HG03060 (cell line): ENCODE measurements around the gene PSMD9.
"Not testable (repeated sequence)": the region's sequence is repeated elsewhere in the genome, so short reads cannot be mapped to it uniquely, and the experiment has no call there.

Source experiments
- ATAC-seq: cut with Tn5 transposase; IDR thresholded peaks from one replicate; pipeline ENCODE4 v1.9.1; 2021; ENCODE audit warnings: low read depth, moderate number of reproducible peaks; ENCODE audit not compliant: unreplicated experiment

Gene PSMD9

DNA sequence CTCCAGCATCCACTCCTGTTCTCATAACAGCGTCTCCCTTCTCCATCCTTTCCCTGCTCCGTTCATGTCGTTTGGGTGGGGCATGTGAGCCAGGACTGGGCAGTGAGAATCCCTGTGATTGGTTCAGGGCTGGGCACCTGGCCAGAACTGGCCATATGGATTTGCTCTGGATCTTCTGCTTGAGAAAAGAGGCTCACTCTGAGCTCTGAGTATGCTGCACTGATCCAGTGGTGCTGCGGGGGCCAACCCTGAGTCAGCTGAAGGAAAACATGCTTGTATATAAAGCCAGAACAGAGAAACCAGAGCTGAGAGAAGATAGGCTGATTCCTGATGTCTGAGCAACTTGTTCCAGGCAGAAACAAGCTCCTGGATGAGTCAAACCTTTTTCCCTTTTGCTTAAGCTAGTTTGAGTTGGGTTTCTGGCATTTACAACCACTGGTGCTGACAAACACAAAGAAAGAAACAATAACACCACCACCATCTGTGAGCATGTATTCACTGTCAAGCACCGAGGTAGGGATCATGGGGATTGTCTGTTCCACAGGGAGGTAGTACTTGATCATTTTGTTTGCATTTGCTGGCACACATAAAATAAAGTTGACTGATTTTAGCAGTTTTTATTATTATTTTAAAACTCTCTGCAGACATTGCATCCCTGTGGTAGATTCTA lies 15.9 kb upstream of the PSMD9 start:
- ATAC-seq, result no peak

DNA sequence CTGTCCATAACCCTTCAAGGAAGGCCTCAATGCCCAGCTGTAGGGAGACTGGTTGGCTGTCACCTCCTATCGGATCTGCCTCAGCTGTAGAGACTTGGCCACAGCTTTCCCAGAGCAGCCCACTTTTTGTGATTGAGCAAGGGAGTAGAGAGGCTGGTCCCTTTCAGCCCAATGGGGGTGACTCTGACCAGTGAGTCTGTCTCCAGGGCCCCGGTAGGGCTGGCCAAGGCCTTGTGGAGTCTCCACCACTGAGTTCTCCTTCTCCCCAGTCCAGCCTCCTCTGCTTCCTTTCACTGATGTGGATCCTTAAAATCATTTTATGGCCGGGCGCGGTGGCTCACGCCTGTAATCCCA lies 15.4 kb upstream of the PSMD9 start:
- no peak for ATAC-seq

DNA sequence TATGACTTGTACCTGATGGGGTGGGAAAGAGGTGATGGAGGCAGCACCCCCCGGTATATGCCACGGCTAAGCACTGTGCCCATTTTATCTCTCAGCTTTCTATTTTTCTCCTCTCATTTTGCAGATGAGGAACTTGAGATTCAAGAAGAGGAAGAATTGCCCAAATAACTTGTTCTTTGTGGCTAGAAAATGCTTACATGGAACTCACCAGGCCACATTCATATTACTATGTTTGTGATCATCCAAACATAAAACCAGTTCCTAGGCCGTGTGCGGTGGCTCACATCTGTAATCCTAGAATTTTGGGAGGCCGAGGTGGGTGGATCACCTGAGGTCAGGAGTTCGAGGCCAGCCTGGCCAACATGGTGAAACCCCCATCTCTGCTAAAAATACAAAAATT lies 14.5 kb upstream of the PSMD9 start:
- no peak for ATAC-seq

DNA sequence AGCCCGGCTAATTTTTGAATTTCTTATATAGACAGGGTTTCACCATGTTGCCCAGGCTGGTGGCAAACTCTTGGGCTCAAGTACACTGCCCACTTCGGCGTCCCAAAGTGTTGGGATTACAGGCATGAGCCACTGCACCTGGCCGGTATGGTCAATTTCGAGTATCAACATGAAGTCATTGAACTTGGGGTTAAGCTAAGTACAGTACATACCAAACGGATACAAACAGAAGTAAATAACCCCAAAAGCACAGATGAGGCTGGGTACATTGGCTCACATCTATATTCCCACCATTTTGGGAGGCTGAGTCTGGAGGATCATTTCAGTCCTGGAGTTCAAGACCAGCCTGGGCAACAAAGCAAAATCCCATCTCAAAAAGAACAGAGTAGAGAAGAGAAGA lies 13.0 kb upstream of the PSMD9 start:
- ATAC-seq, result no peak

DNA sequence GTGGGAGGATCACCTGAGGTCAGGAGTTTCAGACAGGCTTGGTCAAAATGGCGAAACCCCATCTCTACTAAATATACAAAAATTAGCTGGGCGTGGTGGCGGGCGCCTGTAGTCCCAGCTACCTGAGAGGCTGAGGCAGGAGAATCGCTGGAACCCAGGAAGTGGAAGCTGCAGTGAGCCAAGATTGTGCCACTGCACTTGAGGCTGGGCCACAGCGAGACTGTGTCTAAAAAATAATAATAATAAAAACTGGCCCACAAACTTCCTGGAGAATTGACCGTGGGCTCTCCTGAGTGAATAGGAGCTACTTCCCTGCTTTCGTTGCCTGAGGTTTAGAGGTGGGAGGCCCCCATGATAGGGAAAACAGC lies 12.5 kb upstream of the PSMD9 start:
- not testable (repeated sequence) for ATAC-seq

DNA sequence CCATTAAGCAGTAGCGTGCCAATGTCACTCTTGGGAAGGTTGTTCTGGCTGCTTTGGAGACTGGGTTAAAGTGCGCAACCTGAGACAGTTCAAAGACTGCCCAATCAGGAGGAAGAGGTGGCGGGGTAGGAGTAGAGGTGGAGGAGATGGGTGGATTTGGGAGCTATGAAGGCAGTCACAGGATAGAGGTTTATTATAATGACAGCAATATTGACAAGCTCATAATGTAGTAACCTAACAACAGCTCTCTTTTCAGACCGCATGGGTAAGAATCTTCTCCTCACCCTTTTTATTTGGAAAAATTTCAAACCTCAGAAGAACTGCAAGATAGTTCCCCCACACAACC lies 5.3 kb upstream of the PSMD9 start:
- ATAC-seq, result no peak

DNA sequence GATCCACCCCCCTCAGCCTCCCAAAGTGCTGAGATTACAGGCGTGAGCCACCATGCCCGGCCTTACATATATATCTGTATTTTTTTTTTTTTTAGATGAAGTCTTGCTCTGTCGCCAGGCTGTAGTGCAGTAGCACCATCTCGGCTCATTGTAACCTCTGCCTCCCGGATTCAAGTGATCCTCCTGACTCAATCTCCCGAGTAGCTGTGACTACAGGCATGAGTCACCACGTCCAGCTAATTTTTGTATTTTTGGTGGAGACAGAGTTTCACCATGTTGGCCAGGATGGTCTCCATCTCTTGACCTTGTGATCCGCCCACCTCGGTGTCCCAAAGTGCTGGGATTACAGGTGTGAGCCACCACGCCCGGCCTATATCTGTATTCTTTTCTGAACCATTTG lies 3.5 kb upstream of the PSMD9 start:
- ATAC-seq, result not testable (repeated sequence)

DNA sequence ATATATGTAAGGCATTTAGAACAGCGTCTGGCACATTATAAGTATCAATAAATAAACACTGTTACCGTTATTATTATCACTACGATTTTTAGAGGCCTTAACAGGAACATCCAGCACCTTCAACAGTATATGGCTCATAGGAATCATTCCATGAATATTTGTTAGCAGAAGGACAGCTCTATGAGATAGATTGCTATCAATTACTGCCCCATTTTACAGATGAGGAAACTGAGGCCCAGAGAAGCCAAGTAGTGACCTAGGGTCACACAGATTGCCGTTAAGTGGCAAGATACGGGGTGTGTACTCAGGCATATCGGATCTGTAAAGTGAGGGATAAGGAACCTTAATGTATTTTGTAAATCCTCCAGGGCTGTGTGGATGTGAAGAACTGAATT lies 510 bp upstream of the PSMD9 start:
- no peak for ATAC-seq

DNA sequence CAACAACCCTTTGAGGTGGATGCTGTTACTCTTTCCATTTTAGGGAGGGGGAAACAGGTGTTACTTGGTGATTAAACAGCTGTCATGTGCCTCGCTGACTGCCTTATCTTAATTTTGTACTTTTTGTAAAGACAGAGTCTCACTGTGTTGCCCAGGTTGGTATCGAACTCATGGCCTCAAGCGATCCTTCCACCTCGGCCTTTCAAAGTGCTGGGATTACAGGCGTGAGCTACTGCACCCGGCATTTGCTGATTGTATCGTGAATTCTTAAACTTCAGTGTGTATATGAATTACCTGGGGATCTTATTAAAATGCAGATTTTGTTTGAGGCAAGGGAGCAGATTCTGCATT lies 659 bp downstream of the PSMD9 start:
- ATAC-seq, result no peak

DNA sequence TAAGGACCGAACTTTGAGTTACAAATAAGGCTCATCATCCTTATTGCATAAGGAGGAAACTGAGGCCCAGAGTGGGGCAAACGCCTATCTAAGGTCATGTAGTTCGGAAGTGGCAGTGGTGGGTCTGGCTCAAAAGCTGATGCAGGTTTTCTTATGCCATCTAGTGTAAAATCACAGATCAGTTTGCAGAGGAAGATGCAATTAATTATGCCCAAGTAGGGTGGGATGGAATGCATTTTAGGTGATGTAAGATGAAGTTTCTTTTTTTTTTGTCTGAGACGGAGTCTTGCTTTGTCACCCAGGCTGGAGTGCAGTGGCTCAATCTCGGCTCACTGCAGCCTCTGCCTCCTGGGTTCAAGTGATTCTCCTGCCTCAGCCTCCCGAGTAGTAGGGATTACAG lies 1.1 kb downstream of the PSMD9 start:
- not testable (repeated sequence) for ATAC-seq

DNA sequence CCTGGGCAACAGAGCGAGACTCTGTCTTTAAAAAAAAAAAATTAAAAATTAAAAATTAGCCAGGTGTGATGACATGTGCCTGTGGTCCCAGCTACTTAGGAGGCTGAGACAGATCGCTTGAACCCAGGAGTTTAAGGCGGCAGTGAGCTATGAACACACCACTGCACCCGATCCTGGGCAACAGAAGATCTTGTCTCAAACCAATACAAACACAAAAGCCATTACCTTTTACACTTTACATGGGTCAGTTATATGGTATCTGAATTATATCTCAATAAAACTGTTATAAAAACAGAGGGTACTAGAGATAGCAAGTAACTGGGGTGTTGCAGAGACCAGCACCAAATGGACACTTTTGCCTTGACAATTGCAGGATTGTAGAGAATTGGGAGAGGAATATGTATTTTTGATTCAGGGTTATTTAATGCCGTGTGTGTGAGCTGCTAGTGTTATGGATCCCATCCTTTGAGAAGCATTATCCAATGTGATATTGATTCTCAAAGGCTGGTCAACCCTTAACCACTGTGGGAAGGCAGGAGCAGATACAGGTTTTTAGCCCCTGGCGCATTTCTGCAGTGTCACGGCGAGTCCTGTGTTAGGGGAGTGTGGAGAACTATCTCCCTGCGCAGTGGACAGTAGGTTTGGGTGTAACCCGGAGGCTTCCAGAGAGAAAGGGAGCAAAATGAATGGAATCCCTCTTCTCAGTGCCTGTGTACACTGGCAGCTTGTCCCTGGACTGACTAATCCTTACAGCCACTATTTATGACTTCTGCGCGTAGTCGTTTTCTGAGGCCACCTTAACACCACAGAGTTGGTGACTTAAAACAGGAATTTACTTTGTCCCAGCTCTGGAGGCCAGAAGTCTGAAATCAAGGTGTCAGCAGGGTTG lies 4.3 kb downstream of the PSMD9 start:
- no peak for ATAC-seq

DNA sequence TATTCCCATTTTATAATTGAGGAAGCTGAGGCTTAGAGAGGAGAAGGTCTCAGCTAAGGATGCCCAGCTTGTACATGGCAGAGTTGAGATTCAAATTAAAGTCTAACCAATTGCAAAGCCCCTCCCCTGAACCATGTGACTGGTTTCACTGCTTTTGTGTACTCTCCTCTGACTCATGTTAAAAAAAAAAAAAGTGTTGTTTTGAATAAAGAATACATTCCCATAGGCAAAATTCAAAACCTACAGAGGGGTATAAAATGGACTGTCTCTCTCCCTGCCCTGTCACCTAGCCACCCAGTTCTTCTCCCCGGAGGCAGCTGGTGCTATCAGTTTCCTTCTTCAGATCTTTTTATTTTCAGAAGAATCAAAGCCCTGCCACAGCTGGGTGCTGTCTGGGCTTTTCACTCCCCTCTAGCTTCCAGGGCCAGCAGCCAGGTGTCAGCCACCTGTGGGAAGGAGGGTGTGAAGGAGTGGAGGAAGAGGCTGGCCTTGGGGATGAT lies 5.4 kb downstream of the PSMD9 start:
- no peak for ATAC-seq

DNA sequence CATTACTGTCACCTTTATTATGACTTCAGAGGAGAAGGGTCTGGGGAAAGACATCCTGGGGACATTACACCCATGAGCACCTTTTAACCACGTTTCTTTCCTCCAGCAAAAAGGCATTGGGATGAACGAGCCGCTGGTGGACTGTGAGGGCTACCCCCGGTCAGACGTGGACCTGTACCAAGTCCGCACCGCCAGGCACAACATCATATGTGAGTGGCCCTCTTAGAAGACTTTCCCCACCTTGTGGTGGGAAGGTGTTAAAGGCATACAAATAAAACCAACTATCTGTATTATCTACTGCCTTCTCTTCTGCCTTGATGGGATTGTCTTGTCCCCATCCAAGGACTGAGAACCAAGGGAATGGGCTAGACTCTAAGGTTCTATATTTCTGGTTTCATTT lies 6.0 kb downstream of the PSMD9 start:
- ATAC-seq, result no peak

DNA sequence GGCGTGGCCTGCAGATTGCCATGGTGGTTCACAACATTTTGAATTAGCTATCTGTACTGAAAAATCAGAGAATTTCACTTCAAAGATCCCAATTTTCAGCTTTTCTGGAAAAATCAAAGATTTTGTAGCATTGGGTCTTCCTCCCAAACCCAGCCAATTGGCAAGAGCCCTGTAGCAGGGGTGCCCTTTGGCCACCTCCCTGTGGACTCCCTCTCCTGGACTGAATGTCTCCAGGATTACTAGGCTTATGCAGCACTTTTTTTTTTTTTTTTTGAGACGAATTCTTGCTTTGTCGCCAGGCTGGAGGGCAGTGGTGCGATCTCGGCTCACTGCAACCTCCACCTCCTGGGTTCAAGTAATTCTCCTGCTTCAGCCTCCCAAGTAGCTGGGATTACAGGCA lies 9.7 kb downstream of the PSMD9 start:
- no peak for ATAC-seq

DNA sequence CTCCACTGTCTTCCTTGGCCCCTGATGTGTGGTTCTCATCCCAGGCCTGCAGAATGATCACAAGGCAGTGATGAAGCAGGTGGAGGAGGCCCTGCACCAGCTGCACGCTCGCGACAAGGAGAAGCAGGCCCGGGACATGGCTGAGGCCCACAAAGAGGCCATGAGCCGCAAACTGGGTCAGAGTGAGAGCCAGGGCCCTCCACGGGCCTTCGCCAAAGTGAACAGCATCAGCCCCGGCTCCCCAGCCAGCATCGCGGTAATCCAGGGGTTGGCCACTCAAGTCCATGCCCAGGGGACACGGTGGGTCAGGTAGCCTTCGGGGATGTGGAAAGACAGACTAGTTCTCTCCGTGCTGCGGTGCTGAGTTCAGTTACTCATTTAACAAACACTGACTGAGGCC lies 11.0 kb downstream of the PSMD9 start:
- no peak for ATAC-seq

DNA sequence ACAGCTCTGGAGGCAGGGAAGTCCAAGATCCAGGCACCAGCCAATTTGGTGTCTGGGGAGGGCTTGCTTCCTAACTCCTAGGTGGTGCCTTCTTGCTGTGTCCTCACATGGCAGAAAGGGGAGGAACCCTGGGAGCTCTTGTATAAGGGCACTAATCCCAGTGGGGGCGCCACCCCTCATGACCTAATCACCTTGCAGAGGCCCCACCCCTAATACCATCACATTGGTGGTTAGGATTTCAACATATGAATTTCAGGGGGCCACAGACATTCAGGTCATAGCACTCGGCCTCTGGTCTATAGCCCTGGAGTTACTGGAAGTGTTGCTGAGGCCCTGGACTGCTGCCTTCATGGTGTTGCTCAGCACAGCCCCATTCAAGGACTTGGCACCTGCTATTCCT lies 14.6 kb downstream of the PSMD9 start:
- ATAC-seq, result no peak

DNA sequence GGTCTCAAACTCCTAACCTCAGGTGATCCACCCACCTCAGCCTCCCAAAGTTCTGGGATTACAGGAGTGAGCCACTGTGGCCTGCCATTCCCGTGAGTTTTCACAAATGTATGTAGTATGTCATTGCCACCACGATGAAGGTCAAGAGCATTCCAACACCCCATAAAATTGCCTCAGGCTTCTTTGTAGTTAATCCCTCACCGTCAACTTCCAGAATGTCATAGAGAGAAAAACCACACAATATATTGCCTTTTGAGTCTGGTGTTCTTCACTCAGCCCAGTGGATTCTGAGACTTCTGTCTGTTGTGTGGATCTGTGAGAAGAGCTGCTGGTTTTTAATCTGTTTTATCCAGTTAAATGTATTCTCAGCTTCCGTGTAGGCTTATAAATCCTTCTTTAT lies 17.2 kb downstream of the PSMD9 start:
- no peak for ATAC-seq

DNA sequence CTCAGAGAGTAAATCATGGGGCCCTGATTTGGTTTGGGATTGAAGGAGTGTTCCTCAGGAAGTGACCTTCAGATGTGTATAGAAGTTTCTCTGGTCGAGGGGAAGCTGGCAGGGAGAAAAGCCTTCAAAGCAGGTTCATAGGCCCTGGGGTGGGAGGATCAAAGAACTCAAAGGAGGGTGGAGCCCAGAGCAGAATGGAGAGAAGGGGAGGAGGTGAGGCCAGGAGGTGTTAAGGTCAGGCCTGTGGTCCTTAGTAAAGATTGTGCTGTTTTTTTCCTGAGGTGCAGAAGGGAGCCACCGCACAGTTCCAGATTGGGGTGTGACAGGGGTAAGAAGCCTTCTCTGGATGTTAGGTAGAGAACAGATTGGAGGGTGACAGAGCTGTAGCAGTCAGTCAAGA lies 20.1 kb downstream of the PSMD9 start:
- no peak for ATAC-seq

DNA sequence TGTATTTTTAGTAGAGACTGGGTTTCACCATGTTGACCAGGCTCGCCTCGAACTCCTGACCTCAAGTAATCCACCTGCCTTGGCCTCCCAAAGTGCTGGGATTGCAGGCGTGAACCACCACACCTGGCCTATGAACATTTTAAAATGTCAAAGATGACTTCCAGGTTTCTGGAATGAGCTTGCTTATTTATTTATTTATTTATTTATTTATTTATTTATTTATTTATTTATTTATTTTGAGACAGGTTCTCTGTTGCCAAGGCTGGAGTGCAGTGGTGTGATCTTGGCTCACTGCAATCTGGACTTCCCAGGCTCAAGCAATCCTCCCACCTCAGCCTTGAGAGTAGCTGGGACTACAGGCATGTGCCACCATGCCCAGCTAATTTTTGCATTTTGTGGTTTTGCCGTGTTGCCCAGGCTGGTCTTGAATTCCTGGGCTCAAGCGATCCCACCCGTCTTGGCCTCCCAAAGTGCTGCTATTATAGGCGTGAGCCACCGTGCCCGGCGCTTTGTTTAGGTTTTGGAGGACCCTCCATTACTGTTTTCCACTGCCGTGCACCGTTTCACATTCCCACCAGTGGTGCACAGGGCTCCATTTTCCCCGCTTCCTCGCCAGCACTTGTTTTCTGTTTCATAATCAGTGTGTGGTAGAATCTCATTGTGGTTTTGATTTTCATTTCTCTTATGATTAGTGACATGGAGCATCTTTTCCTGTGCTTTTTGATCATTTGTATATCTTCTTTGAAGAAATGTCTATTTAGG lies 23.4 kb downstream of the PSMD9 start:
- no peak for ATAC-seq

DNA sequence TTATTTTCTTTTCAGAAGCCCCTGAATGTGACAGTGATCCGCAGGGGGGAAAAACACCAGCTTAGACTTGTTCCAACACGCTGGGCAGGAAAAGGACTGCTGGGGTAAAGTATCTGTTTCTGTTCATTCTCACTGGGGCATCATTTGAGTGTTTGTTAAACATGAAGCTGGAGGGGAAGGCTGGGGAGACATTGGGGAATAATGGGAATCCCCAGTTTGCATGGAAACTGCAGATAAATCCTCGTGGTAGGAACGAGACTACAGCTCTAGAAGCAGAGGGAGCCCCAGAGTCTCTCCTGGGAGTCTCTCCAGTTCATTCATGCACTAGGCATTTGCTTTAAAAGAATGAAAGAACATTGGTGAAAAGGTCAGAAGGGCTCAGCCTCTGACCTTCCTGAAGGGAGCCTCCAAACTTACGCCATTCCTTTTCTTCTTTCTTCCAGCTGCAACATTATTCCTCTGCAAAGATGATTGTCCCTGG lies 27.3 kb downstream of the PSMD9 start:
- no peak for ATAC-seq

DNA sequence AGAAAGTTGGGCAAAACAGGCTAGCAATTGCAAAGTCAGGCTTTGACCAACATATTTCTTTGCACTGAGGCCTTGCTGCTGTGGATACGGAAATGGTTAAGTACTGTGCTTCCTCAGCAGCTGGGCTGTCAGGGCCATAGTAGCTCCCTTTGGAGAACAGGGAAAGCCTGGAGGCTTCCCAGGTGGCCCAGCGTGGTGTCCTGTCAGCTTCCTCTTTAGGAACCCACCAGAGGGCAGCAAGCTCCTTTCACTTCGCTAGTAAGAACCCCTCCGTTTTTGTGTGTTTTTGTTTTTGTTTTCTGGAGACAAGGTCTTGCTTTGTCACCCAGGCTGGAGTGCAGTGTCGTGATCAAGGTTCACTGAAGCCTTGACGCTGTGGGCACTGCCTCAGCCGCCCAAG lies 28.1 kb downstream of the PSMD9 start:
- ATAC-seq, result no peak
